GM19395 (cell line): ENCODE results near the gene SFR1.
A peak's percentile ranks its signal among the peaks of the same experiment; 100 is the strongest.

Source experiments
- ATAC-seq: cut with Tn5 transposase; IDR thresholded peaks from one replicate; pipeline ENCODE4 v1.9.1; 2021; ENCODE audit warnings: mild to moderate bottlenecking, moderate library complexity; ENCODE audit not compliant: unreplicated experiment

The SFR1 gene

DNA sequence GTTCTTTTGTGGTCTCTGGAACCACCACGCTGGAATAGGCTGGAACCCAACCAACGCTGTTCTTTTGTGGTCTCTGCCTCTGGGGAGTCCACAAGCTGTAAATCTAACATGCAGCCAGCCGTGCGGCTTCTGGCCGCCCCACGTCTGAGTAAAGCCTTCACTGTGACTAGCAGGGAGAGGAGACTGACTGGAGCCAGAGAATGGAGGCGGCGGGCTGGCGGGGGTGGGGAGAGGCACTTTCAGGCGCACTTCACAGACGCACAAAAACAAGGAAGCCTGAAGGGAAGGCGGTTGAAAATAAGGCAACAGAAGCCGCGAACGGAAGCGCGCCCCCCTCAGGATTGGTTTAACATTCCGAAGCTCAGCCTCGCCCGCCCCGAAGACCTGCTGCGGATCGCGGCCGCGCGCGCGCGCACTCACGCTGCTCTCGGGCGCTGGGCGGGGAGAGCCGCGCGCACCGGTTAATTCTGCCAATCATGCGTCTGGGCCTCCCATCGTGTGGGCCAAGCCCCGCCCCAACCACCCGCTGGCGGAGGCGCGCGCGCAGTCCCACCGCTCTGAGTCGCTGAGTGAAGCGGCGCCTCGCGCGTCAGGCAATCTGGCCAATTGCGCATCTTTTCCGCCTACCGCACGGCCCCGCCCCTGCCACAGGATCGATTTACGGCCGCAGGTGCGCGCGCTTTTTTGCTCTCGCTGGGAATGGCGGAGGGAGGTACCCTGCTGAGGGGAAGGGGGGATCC is at the start of gene SFR1:
TSS of gene SFR1 (plus strand) at position 687 of the 740 bp plus-strand sequence. CDS start at position 700, 13 bp downstream.
- peak; percentile 85 for ATAC-seq

GRCh38 chr10:104072786-104073185 is 49.2 kb upstream of the SFR1 start:
- ATAC-seq, result no peak

- no peak for ATAC-seq
These were observed 47.5 kb upstream of the SFR1 start for GRCh38 chr10:104074505-104074904.

DNA sequence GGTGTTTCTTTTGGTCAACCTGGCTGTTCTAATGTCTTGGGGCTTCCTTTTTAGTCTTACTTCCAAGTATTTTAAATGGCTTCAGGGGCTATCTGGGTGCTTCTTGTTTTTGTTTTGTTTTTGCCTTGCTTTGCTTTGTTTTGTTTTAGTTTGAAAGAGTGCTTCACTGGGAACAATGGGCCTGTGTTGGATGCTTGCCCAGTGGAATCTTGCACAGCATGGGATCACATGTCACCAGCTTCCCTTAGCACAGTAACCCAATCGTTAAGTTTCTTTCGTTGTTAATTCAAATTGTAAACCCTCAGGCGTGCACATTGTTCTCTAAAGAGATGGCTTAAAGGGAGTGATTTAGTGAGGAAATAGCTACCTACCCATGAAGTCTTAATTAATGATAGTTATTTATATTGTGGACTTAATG is 45.2 kb upstream of the SFR1 start:
- ATAC-seq, result no peak

- no peak for ATAC-seq
These were observed 44.7 kb upstream of the SFR1 start for GRCh38 chr10:104077247-104077646.

DNA sequence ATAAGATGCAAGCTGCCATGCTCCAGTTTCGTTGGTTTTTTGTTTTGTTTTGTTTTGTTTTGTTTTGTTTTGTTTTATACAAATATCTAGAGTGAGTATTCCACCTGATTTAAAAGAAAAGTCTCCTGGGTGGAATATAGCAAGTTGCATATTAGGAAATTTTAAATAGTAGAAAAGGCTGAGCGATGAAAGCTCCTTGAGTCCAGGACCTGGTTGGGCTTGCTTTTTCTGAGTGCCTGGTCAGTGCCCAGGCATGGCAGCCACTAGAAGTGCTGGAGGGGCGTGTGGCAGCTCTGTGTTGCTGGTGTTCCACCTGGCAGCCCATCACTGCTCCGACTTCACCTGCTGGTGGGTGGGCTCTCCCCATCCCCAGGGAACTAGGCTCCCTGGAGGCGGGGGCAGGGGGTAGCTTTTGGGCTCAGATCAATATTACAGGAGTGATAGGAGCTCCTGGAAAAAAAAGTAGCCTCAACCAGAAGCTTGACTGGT is 44.3 kb upstream of the SFR1 start:
- no peak for ATAC-seq

GRCh38 chr10:104080762-104081161 is 41.2 kb upstream of the SFR1 start:
- ATAC-seq, result no peak

DNA sequence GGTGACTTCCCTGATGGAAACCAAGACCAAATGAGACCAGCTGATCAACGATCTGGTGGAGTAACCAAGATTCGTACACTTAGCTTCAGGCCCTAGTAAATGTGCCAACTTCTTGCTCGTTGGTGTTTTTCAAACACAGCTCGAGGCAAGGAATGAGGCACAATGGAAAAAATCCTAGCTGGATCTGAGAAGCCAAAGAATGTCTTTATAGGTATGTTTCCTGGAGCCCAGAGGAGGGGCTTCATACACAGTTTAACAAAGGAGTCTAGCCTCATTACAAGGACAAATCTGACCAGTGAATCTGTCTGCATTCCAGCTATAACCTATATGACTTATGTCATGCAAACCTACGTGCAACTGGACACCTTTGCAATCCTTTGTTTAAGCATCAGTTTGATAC is 40.0 kb upstream of the SFR1 start:
- ATAC-seq, result no peak

DNA sequence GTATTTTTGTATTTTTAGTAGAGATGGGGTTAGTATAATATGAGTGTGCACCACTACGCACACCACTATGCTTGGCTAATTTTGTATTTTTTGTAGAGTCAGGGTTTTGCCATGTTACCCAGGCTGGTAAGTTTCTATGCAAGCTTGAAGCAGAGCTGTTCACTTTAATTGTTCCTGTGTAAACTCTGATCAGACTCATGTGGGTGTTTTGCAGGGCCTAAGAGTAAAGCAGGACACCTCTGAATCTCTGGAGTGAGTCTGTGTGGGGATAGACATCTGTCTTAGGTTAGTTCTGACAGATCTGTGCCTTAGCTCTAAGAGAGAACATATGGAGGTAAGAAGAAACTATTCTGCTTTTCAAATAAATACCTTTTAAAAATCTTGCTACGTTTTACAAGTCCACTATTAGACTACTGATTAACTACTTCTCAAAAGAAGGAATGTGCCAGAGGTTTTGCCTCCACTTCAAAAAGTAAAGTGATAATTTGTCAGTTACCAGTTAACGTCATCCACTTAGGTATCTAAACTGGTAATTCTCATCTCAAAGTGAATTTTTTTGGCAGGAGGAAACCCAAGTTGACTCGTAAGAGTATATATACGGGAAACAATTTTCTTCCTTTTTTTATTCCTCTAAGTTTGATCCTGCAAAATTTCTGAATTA is 37.4 kb upstream of the SFR1 start:
- no peak for ATAC-seq

- ATAC-seq, result no peak
These were observed 36.1 kb upstream of the SFR1 start, which contains the start of gene COL17A1 for GRCh38 chr10:104085801-104086400. Gene COL17A1 (minus strand): TSS chr10:104085880. CDS start chr10:104080673, 5,207 bp downstream.

GRCh38 chr10:104088239-104088638 is 33.7 kb upstream of the SFR1 start:
- no peak for ATAC-seq

DNA sequence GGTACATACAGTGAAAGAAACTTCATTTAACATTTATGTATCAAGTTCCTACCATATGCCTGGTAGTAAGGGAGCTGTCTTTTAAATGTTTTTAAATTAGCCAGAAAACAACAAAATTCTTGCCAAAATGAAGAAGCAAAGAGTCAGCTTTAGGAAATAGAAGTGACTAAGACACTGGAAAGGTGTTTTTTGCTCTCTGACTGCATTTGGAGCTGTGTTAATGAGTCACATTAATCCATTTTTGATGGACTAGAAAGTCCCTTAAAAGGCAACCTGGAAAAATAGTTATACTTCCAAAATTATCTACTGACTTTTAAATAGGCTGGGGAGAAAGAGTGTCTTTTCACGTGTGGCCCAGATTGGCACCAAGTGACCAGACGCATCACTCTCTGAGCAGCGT is 32.4 kb upstream of the SFR1 start:
- no peak for ATAC-seq

DNA sequence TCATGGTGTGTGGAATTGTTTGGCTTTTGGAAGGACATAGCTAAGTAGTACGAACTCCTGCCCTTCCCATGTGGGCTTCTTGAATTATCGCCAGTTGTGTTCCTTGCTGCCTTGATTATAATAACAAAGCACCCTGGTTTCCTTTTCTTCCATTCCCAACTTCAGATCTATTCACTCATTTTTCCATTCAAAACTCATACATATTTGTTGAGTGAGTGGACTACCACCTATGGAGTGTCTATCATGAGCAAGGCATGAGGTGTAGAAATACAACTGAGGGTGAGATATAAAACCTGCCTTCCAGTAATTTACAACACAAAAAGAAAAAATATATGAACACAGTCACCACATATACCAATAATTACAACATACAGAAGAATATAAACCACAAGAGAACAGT is 31.4 kb upstream of the SFR1 start:
- no peak for ATAC-seq

- ATAC-seq, result no peak
These were observed 29.2 kb upstream of the SFR1 start for GRCh38 chr10:104092749-104093148.

DNA sequence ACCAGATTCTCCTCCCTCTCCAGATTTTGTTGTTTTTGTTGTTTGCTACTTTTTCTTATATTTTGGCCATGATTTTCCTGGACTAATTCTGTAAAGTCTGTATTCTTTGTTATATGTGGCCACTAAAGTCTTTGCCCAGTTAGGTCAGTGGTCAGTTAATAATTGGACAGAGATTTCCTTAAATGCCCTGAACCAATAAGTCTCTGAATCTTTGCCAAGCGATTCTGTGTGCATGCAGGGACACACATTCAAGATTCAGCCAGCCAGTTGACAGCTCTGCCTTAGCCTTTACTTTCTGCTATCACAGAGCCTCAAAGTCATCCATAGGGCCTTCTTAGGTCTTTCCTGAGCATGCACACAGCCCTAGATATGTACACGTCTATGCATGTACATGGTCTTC is 25.3 kb upstream of the SFR1 start:
- ATAC-seq, result no peak

GRCh38 chr10:104098358-104098925 is 23.5 kb upstream of the SFR1 start:
- ATAC-seq, result no peak

GRCh38 chr10:104099269-104099668 is 22.7 kb upstream of the SFR1 start:
- no peak for ATAC-seq

GRCh38 chr10:104099941-104100340 is 22.0 kb upstream of the SFR1 start:
- ATAC-seq, result no peak

DNA sequence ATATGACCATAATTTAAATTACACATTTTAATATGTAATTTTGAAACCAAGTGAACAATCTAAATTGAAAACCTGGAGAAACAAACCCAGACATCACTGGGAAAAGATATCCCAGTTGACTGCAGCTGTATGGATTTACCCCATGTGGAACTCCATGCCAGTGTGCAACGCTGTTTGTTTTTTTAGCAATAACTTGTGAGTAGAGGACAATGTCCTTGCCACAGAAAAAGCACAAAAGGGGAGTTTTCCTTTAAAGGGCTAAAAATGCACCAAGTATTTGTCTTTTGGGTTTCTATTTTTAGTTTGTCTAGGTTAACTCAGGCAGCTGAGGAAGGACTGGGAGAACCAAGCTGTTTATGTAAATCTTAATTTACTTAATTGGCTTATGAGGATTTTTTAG is 21.2 kb upstream of the SFR1 start:
- no peak for ATAC-seq

DNA sequence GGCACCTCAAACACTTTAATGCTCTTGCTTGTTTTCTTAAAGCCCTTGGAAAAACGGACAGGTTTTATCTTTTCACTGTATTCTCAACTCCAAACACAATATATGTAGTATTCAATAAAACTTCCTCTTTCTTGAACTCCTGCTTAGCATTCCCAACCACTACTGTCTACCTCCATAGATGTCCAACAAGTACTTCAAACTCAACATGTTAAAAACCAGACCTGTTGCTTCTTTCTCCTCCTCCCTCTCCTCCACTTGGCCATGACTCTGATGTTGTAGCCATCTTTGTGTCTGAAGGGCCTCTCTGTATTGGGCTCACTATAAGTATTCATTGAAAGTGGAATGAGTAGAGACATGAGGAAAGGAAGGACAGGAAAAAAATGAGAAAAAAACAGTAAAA is 20.1 kb upstream of the SFR1 start:
- no peak for ATAC-seq

GRCh38 chr10:104103956-104104355 is 18.0 kb upstream of the SFR1 start:
- ATAC-seq, result no peak

DNA sequence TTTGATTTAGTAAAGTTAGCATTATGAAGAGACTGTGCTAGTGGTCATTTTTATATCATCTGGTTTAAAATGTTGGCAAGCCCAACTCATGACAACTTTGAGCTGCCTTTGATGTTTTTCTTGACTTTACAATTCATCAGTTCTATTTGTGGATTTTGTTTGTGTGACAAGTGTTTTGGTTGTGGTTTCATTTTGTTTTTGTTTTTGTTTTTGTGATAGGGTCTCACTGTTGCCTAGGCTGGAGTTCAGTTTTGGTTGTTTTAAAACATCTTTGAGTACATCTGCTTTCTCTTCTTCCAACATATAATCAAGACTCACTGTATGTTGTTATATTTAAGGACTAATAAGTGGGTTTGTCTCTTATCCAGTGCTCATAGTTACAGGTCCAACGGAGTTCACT is 17.6 kb upstream of the SFR1 start:
- no peak for ATAC-seq
